ENCODE measurements around the gene ZRANB1. TPM values are rescaled to one million over a fixed set of nuclear protein-coding genes. Genes with fewer than 3 reads are reported as not detected.

Gene ZRANB1
- total RNA-seq, 2 experiments from 2014 or later: 9.5 to 10.1 TPM

DNA sequence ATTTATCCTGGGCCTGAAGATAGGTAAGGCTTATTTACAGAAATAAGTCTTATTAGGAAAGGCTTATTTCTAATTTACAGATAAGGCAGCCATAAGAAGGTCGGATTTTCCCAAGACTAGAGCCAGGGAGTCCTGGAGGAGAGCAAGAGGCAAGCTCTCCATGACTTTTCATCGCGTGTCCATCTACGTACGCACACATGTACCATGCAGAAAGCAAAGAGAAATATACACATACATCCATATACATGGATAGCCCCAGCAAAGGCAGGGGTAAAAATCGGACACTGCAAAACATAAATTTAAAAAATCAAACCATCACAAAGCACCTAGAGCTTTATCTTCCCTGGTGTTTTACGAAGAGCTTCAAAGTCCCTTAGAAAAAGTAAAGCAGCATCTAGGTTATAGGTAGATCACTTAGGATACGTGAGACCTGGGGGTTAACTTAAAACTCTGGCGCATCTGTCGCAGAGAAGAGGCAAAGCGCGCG lies 25.8 kb upstream of the ZRANB1 start:
- ATAC-seq (peak; percentile 3), DNase-seq (no peak)
- ChIA-PET CTCF (interaction anchor here (0.9 to 1.4 kb wide), 3 partner anchors 45 to 386 kb away, joined by 3 read pairs; no protein-coding TSS in a partner anchor), POLR2A (interaction anchor here (0.5 to 1.6 kb wide), 8 partner anchors 10 to 273 kb away, joined by 3 to 6 read pairs (median 4); partner anchors contain the start of gene FAM53B)
- Mint-ChIP-seq H3K27ac (peak overlapping the region; percentile 92), H3K9me3 (no peaks in the 10 kb centered on the region), H3K4me1 (ENCODE audit: low read depth) (peaks cover 25% of the 10 kb centered on the region), H3K36me3 (ENCODE audit: low read depth) (peaks cover 2% of the 10 kb centered on the region), H3K4me3 (peak overlapping the region; percentile 82), H3K27me3 (no peaks in the 10 kb centered on the region)
- intact Hi-C loops (cut with micrococcal nuclease): loop anchor here (5.0 kb wide), 1 partner anchor 384 kb away; no protein-coding TSS in a partner anchor
- no peak for TF ChIP-seq CTCF (IDR thresholded peaks at IDR 0.05)

- ATAC-seq (peak; percentile 95), DNase-seq (peak; percentile 97)
- Mint-ChIP-seq H3K36me3 (ENCODE audit: low read depth) (peaks cover 2% of the 10 kb centered on the region), H3K9me3 (no peaks in the 10 kb centered on the region), H3K27ac (peak overlapping the region; percentile 92), H3K4me1 (ENCODE audit: low read depth) (peaks cover 25% of the 10 kb centered on the region), H3K27me3 (no peaks in the 10 kb centered on the region), H3K4me3 (peak overlapping the region; percentile 82)
- ChIA-PET POLR2A (interaction anchor here (0.5 to 1.6 kb wide), 5 partner anchors 18 to 273 kb away, joined by 3 to 5 read pairs (median 3); partner anchors contain the start of gene FAM53B), CTCF (interaction anchor here (1.2 to 1.6 kb wide), 2 partner anchors 45 to 76 kb away, joined by 3 read pairs; no protein-coding TSS in a partner anchor)
- TF ChIP-seq CTCF (IDR thresholded peaks at IDR 0.05): no peak
- intact Hi-C loops (cut with micrococcal nuclease): loop anchor here (5.0 kb wide), 1 partner anchor 385 kb away; no protein-coding TSS in a partner anchor
Measured at GRCh38 chr10:124916585-124917427, 25.1 kb upstream of the ZRANB1 start.

DNA sequence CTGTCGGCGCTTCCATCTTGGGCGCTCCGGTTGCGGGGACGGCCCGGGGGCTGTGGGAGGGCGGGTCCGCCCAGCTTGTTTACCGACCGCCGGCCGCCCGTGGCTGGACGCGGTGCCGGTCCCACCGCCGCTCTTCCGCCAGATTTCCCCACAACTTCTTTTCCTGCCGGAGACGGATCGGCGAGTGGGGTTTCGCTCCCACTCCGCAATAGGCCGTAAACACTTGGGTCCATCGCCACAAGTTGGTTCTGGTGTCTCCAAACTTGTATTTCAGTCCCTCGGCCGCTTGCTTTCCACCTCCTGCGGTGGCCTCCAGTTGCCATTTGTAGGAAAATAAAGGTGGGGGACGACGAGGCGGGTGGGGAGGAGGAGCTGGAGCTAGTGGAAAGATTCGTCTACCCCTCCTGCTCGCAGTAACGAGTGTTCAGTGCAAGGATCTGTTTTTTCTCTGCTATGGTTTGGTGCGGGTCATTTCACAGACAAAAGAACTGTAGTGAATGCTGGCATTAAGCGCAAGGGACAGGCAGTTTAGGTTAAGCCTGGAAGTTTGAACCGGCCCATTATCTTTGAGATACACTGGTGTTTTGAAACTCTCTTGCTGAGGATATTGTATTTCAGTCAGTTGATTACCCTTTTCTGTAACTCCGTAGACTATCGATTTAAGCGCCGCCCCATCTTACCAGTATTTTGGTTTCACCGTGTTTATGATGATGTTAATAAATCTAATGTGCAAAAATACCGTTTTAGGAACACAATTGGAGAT lies 24.3 kb upstream of the ZRANB1 start:
- ChIA-PET POLR2A (no interaction called here), CTCF (interaction anchor here (1.6 kb wide), 1 partner anchor 75 kb away, joined by 3 read pairs; no protein-coding TSS in a partner anchor)
- Mint-ChIP-seq H3K4me1 (ENCODE audit: low read depth) (peaks cover 22% of the 10 kb centered on the region), H3K4me3 (peak overlapping the region; percentile 91), H3K9me3 (no peaks in the 10 kb centered on the region), H3K36me3 (ENCODE audit: low read depth) (peaks cover 2% of the 10 kb centered on the region), H3K27me3 (no peaks in the 10 kb centered on the region), H3K27ac (peak overlapping the region; percentile 94)
- ATAC-seq: peak; percentile 10
- peak; percentile 61 for DNase-seq
- intact Hi-C loops (cut with micrococcal nuclease): loop anchor here (5.0 kb wide), 1 partner anchor 385 kb away; no protein-coding TSS in a partner anchor
- no peak for TF ChIP-seq CTCF (IDR thresholded peaks at IDR 0.05)

GRCh38 chr10:124918191-124918830 lies 23.6 kb upstream of the ZRANB1 start:
- POLR2A ChIA-PET: no interaction called here
- ATAC-seq (no peak), DNase-seq (peak; percentile 12)
- no peak for TF ChIP-seq CTCF (IDR thresholded peaks at IDR 0.05)
- Mint-ChIP-seq H3K27me3 (no peaks in the 10 kb centered on the region), H3K36me3 (ENCODE audit: low read depth) (peaks cover 4% of the 10 kb centered on the region), H3K4me1 (ENCODE audit: low read depth) (peaks cover 22% of the 10 kb centered on the region), H3K9me3 (no peaks in the 10 kb centered on the region), H3K4me3 (peak overlapping the region; percentile 91), H3K27ac (peak overlapping the region; percentile 94)
- intact Hi-C loops (cut with micrococcal nuclease): loop anchor here (5.0 kb wide), 1 partner anchor 386 kb away; no protein-coding TSS in a partner anchor
- CTCF ChIA-PET: interaction anchor here (1.6 kb wide), 1 partner anchor 74 kb away, joined by 3 read pairs; no protein-coding TSS in a partner anchor
